Measurements from ENCODE around the gene PLA1A.
A peak's percentile ranks its signal among the peaks of the same experiment; 100 is the strongest.
"Not testable (repeated sequence)": the region's sequence is repeated elsewhere in the genome, so short reads cannot be mapped to it uniquely, and the experiment has no call there.

The PLA1A gene

GRCh38 chr3:119663885-119664284, 66.2 kb downstream of the PLA1A start:
- no peak for DNase-seq (ENCODE audit: low read depth)

DNA sequence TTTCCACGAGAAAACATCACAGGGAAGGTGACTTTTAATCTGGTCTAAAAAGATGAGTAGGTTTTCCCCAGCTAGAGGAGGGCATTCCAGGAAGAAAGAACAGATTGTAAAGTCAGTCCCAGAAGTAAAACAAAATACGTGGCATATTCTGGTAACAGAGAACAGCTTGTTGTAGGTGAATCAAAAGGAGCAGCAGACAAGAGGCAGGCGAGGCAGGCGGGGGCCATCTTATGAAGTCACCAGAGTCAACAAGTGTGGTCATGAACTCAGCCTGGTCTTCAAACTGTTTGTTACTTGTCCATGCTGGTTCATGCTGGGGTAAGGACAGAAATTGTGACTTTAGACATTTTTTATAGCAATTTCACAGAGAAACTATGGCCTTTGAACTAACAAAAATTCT, 66.7 kb downstream of the PLA1A start:
- DNase-seq (ENCODE audit: low read depth), result no peak

DNA sequence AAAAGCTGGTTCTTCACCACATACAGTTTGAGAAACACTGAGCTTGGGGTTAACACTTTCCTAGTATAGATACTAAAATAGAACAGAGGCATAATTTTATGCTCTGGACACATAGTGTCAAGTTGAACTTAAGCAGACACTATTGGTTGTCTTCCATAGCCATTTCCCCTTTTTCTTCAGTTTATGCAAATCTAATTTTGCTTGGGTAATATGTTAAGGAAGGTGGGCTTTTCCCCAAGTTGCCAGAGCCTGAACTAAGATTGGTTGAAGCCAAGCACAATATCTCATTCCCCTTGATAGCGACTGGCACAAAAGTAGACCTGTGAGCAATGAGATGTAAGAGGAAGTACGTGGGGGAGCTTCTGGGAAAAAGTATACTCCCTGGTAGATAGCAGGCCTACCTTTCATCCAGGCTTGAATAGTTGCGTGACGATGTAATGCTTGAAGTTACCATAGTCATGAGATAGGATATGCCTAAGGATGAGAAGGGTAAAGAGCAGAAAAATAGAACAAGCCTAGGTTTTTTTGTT, 67.2 kb downstream of the PLA1A start:
- no peak for DNase-seq (ENCODE audit: low read depth)

DNA sequence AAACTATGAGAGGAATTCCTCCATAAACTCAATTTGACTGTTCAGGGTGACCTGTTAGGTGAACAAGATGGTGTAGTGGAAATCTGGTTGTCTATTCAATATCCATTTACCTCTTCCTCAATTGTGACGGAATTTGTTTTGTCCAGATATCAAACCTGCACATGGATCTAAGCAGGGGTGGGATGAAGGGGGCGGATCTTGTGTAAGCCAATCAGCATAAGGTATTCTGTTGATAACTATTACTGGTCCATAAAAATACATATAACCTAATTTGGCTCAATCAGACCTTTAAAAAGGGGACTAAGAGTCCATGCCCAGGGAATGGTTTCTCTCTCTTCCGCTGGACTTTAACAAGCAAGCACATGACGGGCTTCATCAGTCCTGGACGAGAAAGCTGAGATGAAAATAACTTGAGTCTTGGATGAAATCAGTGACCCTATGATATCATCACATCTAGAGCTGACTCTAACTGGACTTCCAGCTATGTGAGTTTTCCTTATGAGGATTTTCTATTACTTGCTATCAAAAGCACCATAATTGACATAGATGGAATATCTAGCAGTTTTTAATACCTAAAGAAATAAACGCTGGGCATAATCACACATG, 68.4 kb downstream of the PLA1A start:
- no peak for DNase-seq (ENCODE audit: low read depth)

DNA sequence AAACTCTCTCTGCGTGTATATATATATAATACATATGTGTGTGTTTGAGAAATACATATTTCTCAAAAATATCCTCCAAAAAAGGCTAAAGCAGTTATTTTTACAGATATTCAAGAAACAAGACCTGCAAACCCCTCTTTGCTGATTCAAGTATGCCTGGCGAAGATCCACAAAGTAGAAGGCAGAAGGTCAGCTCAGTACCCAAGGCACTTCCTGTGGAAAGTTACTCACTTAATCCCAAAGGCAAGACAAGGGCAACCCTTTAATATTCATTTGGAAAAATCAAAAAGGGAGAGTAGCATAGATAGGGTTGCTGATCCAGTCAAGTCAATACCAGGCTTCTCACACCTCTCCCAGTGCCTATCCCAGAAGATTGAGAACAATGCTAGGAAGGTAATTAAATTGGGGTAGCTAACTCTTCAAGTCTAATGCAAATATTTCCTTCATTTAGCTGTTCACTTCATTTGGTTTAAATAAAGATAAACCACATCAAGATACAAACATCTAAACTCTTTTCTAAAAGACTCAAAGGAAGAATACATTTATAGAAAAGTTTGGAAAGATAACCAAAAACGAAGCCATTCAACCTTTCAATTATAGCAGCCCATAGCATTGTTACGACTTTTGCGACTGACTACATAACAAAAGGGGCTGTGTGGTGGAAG, 72.4 kb downstream of the PLA1A start:
- DNase-seq (ENCODE audit: low read depth), result no peak

DNA sequence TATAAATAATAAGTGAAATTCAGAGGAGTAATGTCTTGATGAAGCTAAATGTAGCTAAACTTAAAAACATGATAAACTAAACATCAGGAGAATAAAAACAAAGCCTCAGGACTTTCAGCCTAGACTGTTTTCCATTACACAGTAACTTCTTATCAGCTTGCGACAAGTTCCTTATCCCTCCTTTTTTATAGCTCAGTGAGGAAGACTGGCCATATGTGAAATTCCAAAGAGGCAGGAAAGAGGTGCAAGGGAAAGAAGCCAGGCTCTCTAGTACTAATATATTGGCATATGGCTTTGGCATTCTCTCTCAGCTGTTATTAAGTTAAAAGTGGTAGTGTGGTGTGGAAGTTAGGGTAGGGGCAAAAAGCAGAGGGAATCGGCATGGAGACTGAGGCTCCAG, 75.1 kb downstream of the PLA1A start:
- DNase-seq (ENCODE audit: low read depth), result no peak

GRCh38 chr3:119673875-119674274, 76.2 kb downstream of the PLA1A start:
- no peak for DNase-seq (ENCODE audit: low read depth)

GRCh38 chr3:119675188-119675874, 77.6 kb downstream of the PLA1A start:
- no peak for DNase-seq (ENCODE audit: low read depth)

DNA sequence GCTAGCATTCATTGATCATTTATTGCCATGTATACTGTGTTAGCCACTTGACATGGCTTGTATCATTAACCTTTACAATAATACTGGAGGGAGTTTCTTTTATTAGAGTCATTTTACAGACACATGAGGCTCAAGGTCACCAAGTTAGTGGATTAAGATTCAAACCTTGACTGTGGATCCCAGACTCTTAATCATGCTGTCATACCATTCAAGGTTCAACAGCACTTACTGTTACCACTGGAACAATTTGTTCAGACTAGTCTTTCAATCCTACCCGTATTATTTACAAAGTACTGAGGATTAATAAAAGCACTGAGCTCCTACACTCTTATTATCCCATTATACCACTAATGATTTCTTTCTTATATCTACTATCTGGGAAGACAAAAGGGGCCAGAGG, 78.3 kb downstream of the PLA1A start:
- no peak for DNase-seq (ENCODE audit: low read depth)

DNA sequence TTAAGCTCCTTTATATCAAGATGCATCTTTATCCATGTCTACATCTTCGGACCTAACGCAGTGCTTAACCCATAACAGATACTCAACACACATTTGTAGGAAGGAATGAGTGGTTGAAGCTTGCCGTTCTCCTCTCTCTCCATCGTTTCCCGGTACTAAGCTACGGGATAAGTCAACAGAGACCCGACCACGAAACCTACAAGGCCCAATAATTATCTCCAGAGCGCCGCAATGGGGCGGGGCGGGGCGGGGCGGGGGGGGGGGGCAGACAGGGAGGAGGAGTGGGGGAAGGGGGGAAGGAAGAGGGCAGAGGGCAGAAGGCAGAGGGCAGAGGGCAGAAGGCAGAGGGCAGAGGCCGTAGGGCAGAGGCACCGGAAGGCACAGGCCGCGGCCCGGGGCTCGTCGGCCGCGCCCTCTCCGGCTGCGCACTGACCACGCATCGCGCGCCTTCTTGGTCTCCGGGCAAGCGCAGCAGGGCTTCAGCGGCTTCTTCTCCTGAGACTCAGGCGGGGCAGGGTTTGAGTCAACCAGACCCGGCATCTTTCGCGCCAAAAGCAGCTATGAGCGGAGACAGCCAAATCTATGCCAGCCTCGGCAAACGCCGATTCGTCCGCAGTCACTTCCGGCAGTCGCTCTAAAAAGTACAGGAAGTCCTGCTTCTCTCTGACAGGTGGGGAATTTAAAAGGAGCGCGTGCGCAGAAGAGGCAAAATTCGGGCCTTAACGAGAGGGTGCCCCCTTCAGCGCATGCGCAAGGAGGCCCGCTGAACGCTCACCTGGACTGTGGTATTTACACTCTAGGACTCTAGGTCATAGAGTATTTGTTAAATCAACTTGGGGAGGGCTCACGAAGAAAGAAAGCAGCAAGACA, 79.3 kb downstream of the PLA1A start, which contains the start of gene COX17:
TSS of gene COX17 (minus strand) at position 636 of the 870 bp plus-strand sequence. CDS start at position 540, 96 bp downstream.
- peak; percentile 70 for DNase-seq (ENCODE audit: low read depth)

DNA sequence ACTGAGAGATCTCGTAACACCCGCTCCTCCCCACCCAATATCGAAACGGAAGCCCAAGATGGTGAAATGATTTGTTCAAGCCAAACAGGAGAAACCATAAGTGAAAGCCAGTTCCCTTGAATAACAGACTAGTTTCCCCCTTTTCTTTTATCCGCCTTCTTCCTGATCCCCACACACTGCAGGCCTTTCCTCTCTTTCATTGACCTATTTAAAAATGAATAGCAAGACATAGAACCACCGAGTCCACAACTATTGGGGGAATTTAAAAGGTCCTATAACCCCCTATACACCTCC, 79.9 kb downstream of the PLA1A start:
- DNase-seq (ENCODE audit: low read depth), result no peak

DNA sequence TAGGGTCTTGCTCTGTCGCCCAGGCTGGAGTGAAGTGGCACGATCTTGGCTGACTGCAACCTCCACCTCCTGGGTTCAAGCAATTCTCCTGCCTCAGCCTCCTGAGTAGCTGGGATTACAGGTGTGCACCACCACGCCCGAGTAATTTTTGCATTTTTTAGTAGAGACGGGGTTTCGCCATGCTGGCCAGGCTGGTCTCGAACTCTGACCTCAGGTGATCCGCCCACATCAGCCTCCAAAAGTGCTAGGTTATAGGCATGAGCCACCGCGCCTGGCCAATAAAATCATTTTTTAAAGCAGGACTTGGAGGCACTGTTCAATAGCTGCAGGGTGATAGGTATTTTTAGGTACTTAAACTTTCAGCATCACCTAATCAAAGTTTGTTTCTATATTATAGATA, 80.5 kb downstream of the PLA1A start:
- not testable (repeated sequence) for DNase-seq (ENCODE audit: low read depth)
